ENCODE measurements around the gene SCTR.

SCTR gene

DNA sequence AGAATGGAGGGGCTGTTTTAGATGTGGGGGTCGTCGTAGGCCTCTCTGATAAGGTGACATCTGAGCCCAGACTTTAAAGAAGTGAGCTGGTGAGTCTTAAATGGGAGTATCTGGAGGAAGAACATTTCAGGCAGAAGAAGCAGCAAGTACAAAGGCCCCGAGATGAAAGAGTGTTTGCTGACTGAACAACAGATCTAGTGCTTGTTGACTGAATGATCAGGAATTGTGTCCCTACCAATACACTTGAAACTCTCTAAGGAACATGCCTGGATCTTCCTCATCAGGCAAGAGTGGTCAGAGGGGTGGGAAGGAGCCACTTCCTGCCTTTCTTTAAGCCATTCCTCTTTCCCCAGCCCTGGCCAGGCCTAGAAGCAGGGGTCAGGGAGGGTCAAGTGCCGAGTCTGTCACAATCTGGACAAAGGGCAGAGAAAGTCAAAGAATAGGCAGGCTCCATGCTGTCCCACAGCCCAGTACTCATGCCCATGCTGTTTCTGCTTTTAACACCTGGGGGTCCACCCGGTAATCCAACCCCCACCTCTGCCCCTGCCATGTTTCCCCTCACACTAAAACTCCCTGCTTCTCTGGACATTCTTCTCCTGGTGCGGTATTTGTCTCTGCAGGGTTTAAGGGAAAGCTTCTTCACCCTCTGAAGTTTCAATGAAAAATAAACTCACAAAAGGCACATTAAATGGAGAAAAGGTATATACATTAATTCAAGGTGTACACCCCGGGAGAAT is 95.6 kb downstream of the SCTR start:
- TF ChIP-seq, protein P1, sequence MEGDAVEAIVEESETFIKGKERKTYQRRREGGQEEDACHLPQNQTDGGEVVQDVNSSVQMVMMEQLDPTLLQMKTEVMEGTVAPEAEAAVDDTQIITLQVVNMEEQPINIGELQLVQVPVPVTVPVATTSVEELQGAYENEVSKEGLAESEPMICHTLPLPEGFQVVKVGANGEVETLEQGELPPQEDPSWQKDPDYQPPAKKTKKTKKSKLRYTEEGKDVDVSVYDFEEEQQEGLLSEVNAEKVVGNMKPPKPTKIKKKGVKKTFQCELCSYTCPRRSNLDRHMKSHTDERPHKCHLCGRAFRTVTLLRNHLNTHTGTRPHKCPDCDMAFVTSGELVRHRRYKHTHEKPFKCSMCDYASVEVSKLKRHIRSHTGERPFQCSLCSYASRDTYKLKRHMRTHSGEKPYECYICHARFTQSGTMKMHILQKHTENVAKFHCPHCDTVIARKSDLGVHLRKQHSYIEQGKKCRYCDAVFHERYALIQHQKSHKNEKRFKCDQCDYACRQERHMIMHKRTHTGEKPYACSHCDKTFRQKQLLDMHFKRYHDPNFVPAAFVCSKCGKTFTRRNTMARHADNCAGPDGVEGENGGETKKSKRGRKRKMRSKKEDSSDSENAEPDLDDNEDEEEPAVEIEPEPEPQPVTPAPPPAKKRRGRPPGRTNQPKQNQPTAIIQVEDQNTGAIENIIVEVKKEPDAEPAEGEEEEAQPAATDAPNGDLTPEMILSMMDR (IDR thresholded peaks at IDR 0.05; ENCODE audit: low read depth, low read length): no peak
- no peak for DNase-seq (ENCODE audit: extremely low read depth, low read depth)

DNA sequence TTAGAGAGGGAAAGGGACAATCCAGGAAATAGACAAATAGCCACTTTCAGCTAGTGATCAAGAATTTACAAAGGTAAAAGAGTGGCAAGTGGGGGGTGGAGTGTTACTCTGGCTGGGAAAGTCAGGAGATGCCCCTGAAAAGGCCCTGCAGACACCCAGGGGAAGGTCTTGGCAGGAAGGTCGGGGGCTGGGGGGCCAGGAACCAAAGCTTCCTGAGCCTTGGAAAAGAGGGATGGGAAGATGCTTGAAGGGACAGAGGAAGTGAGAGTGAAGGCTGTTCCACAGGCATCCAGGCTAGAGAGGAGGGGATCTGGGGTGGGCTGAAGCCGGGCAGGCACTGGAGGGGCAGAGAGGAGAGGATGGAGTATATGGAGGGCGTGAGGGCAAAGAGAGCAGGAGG is 96.5 kb downstream of the SCTR start:
- no peak for DNase-seq (ENCODE audit: extremely low read depth, low read depth)
- TF ChIP-seq, protein P1 (IDR thresholded peaks at IDR 0.05; ENCODE audit: low read depth, low read length): no peak

DNA sequence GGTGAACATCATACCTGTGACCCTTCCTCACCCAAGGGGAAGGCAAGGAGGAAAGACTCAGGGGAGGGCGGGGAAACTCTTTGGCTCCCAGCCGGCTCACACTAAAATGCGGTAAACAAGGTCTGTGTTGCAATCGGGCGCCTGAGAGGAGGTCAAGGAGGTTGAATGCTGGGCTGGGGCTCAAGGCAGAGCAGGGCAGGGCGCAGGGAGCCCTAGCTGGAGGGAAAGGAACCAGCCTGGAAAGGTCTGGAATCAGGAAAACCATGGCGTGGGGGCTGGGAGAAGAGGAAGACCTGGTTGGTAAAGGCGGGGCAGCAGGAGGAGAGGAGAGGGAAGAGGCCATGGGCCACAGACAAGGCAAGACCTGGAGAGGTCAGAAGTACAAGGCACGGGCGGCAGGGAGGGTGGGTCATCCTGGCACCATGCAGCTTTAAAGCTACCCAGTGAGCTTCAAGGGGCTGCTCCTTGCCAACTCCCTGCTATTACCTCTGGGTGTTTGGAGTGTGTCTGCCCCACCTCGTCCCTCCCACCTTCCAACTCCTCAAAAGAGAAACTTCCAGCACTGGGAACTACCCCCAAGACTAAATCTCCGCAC is 97.4 kb downstream of the SCTR start:
- TF ChIP-seq, protein P1 (IDR thresholded peaks at IDR 0.05; ENCODE audit: low read depth, low read length): no peak
- no peak for DNase-seq (ENCODE audit: extremely low read depth, low read depth)

DNA sequence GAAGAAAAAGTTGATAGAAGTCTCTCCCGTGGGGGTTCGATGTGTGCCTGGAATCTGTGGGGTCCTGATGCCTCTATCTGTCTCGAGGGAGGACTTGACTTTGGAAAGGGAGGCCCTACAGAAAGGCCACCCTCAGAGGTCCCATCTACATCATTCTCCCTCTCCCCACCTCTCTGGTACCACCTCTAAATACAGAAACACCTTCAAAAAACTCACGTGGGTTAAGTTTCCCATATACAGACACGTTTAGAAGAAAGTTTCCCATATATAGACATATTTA is 97.9 kb downstream of the SCTR start:
- DNase-seq (ENCODE audit: extremely low read depth, low read depth): no peak
- TF ChIP-seq, protein P1 (IDR thresholded peaks at IDR 0.05; ENCODE audit: low read depth, low read length): no peak

DNA sequence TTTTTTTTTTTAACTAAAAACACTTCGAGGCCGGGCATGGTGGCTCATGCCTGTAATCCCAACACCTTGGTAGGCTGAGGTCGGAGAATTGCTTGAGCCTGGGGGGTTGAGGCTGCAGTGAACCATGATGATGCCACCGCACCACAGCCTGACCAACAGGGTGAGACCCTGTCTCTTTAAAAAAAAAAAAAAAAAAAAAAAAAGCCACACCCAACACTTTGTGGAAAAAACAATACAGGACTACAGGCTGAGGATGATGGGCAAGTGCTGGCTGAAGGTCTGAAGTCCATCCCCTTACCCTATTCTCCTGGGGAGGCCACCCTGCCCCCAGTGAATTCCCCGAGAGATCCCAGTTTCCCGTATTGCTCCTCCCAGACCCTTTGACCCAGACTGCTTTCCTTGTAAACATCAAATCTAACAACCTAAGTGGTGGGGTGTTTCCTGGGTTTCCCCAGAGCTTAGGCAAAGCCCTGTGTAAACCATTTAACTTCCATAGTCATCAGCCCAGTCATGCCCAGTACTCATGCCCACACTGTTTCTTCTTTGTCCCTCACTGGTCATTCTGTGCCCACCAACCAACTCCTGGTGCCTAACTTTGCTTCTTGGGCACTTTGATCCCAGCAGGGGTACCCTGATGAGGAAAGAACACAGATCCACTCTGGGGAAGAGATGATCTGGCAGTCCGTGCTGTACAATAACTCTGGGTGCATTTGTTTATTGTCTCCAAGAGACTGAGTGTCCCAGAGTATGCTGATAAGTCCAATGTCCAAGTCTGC is 98.5 kb downstream of the SCTR start:
- DNase-seq (ENCODE audit: extremely low read depth, low read depth): no peak
- TF ChIP-seq, protein P1 (IDR thresholded peaks at IDR 0.05; ENCODE audit: low read depth, low read length): no peak

DNA sequence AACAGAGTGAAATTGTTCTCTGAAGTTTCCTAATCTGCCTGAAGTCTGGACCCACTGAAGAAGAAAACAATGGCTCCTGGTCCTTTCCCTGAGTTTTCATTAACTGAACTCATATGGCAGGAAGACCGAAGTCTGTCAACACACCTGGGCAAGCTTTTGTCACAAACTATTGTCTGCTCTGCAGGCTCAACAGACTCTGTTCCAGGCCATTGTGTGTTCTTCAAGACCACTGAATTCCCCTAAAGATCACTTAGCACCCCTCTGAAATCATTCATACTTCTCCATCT is 99.2 kb downstream of the SCTR start:
- DNase-seq (ENCODE audit: extremely low read depth, low read depth): no peak
- TF ChIP-seq, protein P1 (IDR thresholded peaks at IDR 0.05; ENCODE audit: low read depth, low read length): no peak
